NCI-H526 (cell line): ENCODE results near the gene UGT1A5.
"Not testable (repeated sequence)": the region's sequence is repeated elsewhere in the genome, so short reads cannot be mapped to it uniquely, and the experiment has no call there.

Source experiments
- DNase-seq, 2 experiments: peaks; one replicate each; lab custom pipeline; 2025; lab: John Stamatoyannopoulos, UW

The UGT1A5 gene

GRCh38 chr2:233693963-233694362 is 18.7 kb upstream of the UGT1A5 start:
- no peak for DNase-seq

DNA sequence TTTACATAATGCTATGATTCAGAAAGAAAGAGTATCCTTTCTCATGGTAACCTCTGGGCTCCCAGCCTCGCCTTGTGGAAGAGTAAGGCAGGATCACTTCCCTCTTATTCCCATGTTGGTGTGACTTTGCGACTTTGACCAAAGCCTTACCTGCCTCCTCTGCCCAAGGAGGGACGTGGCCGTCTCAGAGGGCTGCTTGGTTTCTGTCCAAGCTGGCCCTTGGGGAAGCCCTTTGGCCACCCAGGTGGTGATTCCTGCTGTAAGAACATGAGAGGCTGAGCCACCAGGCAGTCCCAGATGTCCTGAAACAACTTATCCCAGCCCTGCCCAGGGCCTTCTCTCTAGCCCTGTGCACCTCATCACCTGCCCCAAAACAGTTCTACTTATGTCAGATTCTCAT is 14.0 kb upstream of the UGT1A5 start:
- DNase-seq = no peak

- DNase-seq = no peak
Observed at GRCh38 chr2:233699424-233700027, 13.2 kb upstream of the UGT1A5 start.

- no peak for DNase-seq
Observed at GRCh38 chr2:233700028-233700635, 12.6 kb upstream of the UGT1A5 start.

GRCh38 chr2:233700842-233701241 is 11.9 kb upstream of the UGT1A5 start:
- not testable (repeated sequence) for DNase-seq

GRCh38 chr2:233702238-233702637 is 10.5 kb upstream of the UGT1A5 start:
- no peak for DNase-seq

DNA sequence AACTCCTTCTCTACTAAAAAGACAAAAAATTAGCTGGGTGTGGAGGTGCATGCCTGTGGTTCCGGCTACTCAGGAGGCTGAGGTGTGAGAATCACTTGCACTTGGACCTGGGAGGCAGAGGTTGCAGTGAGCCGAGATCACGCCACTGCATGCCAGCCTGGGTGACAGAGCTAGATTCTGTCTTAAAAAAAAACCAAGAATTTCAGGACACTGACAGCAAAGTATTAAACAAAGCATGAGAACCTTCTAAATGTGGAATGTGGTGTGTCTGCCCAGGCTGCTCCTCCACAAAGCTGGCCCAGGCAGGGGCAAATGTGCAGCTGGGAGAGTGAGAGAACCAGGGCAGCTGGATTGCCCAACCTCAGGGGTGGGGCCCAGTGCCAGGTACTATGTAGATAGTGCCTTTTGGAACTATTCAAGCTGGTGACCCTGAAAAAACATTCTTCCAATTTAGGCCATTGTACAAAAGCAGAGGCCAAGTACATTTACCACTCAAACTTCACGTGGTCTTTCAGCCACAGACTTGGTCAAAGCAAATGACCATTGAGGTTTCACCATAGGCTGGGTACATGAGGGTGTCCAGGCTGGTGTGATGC is 6.7 kb upstream of the UGT1A5 start:
- DNase-seq = no peak

GRCh38 chr2:233706720-233707119 is 6.0 kb upstream of the UGT1A5 start:
- no peak for DNase-seq

GRCh38 chr2:233707940-233708644 is 4.6 kb upstream of the UGT1A5 start:
- DNase-seq = no peak

- DNase-seq = no peak
Observed at GRCh38 chr2:233708942-233709341, 3.8 kb upstream of the UGT1A5 start.

- DNase-seq = peak; percentile 36 to 75
Observed at GRCh38 chr2:233711312-233712008, 1.2 kb upstream of the UGT1A5 start.

- DNase-seq = no peak
Observed at GRCh38 chr2:233713262-233713615, 532 bp downstream of the UGT1A5 start.

DNA sequence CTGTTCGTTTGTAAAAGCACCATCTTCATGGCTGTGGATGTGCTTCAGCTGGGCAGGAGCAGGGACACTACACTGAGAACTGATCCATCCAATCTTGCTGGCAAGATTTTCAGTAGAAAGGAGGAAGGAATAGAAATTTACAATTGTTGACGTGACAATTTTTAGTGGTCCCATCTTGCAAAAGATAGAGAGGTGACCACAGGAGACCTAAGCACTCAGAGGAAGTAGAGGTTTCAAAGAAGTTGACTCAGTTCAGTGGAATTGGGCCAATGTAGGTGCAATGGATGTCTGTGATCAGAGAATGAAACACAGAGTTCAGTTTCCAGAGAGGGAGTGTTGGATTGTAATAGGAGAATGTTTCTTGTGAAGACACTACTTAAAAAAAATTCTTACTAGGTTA is 1.4 kb downstream of the UGT1A5 start:
- DNase-seq = no peak

DNA sequence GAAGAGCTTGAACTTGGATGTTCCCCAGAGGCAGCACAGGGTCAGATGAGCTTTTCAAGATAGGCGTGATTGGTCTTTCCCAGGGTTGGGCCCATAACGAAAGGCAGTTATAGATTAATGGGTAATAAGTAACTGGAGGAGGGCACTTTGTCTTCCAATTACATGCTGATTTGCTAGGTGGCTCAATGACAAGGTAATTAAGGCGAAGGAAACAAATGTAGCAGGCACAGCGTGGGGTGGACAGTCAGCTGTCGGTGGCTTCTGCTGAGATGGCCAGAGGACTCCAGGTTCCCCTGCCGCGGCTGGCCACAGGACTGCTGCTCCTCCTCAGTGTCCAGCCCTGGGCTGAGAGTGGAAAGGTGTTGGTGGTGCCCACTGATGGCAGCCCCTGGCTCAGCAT is 5.8 kb downstream of the UGT1A5 start, which contains the start of gene UGT1A4:
TSS of gene UGT1A4 (plus strand) at position 185 of the 400 bp plus-strand sequence. CDS start at position 270, 85 bp downstream.
- DNase-seq = no peak

GRCh38 chr2:233728723-233729301 is 16.1 kb downstream of the UGT1A5 start, which contains the start of gene UGT1A3:
Gene UGT1A3, plus strand, starts transcription at chr2:233729042. Its CDS starts 85 bp downstream, at chr2:233729127.
- no peak for DNase-seq

- DNase-seq = not testable (repeated sequence)
Observed at GRCh38 chr2:233736868-233737653, 24.4 kb downstream of the UGT1A5 start.

- no peak for DNase-seq
Observed at GRCh38 chr2:233740870-233741269, 28.2 kb downstream of the UGT1A5 start.

DNA sequence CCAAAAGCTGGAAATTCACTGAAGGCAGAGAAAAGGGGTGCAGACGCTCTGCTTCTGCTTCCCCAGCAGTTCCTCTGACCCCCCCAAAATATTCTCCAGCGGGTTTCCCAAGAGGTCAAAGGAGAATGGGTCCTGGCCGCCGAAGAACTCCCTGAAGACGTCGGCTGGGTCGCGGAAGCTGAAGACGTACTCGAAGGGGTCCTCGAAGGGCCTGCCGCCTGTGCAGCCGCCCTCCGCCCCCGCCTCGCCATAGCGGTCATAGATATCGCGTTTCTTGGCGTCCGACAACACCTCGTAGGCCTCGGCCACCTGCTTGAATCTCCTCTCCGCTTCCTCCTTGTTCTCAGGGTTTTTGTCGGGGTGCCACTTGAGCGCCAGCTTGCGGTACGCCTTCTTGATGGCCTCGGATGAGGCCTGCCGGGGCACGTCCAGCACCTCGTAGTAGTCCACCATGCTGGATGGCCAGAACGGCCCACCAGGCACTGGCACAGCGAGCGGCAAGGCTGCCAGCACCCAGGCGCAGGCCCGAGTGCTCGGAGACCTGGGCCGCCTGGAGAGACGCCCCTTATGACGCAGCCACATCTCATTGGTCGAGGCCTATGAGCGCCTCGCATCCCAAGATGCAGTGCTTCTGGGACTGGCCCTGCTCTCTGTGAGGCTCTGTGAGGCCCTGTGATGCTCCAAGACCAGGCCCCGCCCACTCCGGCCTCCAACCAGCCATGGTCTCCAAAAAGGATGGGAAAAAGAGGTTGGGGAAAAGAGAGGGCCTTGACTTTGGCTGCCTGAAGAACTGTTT is 31.0 kb downstream of the UGT1A5 start:
- no peak for DNase-seq

DNA sequence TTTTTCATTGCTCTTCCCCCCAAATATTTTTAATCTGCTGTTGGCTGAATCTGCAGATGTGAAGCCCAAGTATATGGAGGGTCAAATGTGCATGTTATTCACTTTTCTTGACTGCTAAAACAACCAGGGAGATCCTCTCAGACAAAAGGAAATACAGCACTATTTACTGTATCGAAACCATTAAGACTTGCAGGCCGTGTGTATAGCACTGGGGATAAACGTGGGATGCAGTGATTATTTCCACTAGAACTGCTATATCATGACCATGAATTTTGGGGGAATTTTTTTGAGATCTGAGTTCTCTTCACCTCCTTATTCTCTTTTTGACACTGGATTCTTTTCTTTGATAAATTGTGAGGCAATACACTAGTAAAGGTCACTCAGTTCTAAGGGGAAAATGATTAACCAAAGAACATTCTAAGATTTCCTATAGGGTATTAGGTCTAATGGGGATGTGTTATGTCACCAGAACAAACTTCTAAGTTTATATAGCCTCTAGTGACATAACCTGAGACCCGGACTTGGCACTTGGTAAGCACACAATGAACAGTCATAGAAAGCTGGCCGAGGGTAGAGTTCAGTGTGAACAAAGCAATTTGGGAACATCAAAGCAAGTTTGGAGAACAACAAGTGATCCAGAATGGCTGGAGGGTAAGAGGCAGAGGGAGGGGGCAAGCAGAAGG is 32.5 kb downstream of the UGT1A5 start:
- DNase-seq = no peak

GRCh38 chr2:233745838-233746237 is 33.1 kb downstream of the UGT1A5 start:
- not testable (repeated sequence) for DNase-seq
